HCT116 (cell line): ENCODE results near the gene LMTK3. TPM values are rescaled to one million over a fixed set of nuclear protein-coding genes. Genes with fewer than 3 reads are reported as not detected.

ENCODE experiments used
- ATAC-seq: fragments of 200-7000 bp; cut with Tn5 transposase; 2 replicates; pipeline ENCODE4 v1.9.1; 2020; ENCODE audit warnings: mild to moderate bottlenecking, moderate library complexity
- BruUV-seq: library from RNA; stranded (reverse); fragments of 400-500 nt; replicated peaks from 2 replicates; lab custom pipeline; 2021; lab: Mats Ljungman, UMichigan
- CTCF ChIA-PET: fragments of 300-600 bp; sonication (Branson Sonifier 250); formaldehyde crosslinking; loops from one replicate; lab custom pipeline; 2021; ENCODE audit warnings: antibody characterized with exemption; lab: Charles Lee
- POLR2A ChIA-PET: fragments of 300-600, 350-600 bp; sonication (Branson Sonifier 250); formaldehyde crosslinking; loops from one replicate; lab custom pipeline; 2021; ENCODE audit warnings: antibody characterized with exemption; lab: Charles Lee
- RAD21 ChIA-PET, 2 experiments: fragments of 300-600 bp; sonication (Branson Sonifier 250); formaldehyde crosslinking; loops; one replicate each; lab custom pipeline; 2023; ENCODE audit warnings: low total read pairs in 2 of 2; ENCODE audit not compliant: uncharacterized antibody in 2 of 2, unreplicated experiment in 2 of 2, low non-redundant PET in 1 of 2; lab: Charles Lee
- DNase-seq: peaks from one replicate; pipeline ENCODE4 v3.0.0-alpha.2; 2010; ENCODE audit warnings: low read depth, low spot score
- H2AFZ ChIP-seq: fragments of 200-600 bp; shearing (Covaris generic), sonication (generic); 2 replicates; pipeline ENCODE4 v1.6.1; 2017; ENCODE audit warnings: low read depth, mixed run types, mixed read lengths, antibody characterized with exemption, low read length; ENCODE audit not compliant: poor library complexity, severe bottlenecking
- H3K27ac ChIP-seq: 2 replicates; pipeline ENCODE4 v1.5.1; 2012; ENCODE audit warnings: low read depth, low read length
- H3K27me3 ChIP-seq: fragments of 200-600 bp; sonication (generic); 2 replicates; pipeline ENCODE4 v1.6.1; 2016; ENCODE audit warnings: mixed run types, low read length, mixed read lengths; ENCODE audit not compliant: insufficient read depth
- H3K36me3 ChIP-seq, 2 experiments: fragments of 200-500 bp in 1 of 2; fragments of 200-600 bp in 1 of 2; sonication (Bioruptor generic) in 1 of 2; sonication (generic) in 1 of 2; 2 replicates each; pipeline versions ENCODE4 v1.5.1 to v1.6.1; 2014 to 2016; ENCODE audit warnings: low read length in 2 of 2, inconsistent platforms in 1 of 2, mixed read lengths in 1 of 2, mixed run types in 1 of 2; ENCODE audit not compliant: insufficient read depth in 2 of 2, control insufficient read depth in 1 of 2
- H3K4me1 ChIP-seq, 2 experiments: fragments of 200-600 bp in 1 of 2; sonication (generic) in 1 of 2; 2 replicates each; pipeline versions ENCODE4 v1.5.1 to v1.6.1; 2012 to 2017; ENCODE audit warnings: low read length in 2 of 2, inconsistent platforms in 1 of 2, mild to moderate bottlenecking in 1 of 2, mixed read lengths in 1 of 2, mixed run types in 1 of 2, moderate library complexity in 1 of 2; ENCODE audit not compliant: insufficient read depth in 2 of 2, control insufficient read depth in 1 of 2
- H3K4me2 ChIP-seq: fragments of 200-600 bp; sonication (generic); 2 replicates; pipeline ENCODE4 v1.6.1; 2017; ENCODE audit warnings: mixed run types, low read length, mixed read lengths
- H3K4me3 ChIP-seq, 2 experiments: fragments of 200-600 bp in 1 of 2; sonication (generic) in 1 of 2; replicated peaks in 1 of 2; 2 replicates each; pipeline ENCODE4 v1.5.1; 2011 to 2016; ENCODE audit warnings: low read length in 2 of 2, control low read depth in 1 of 2, low read depth in 1 of 2, mild to moderate bottlenecking in 1 of 2, mixed read lengths in 1 of 2, mixed run types in 1 of 2
- H3K79me2 ChIP-seq: fragments of 200-600 bp; sonication (generic); 2 replicates; pipeline ENCODE4 v1.6.1; 2017; ENCODE audit warnings: mild to moderate bottlenecking, mixed run types, low read length, moderate library complexity, mixed read lengths; ENCODE audit not compliant: insufficient read depth
- H3K9ac ChIP-seq: fragments of 200-600 bp; sonication (generic); 2 replicates; pipeline ENCODE4 v1.6.1; 2016; ENCODE audit warnings: low read length, mixed read lengths
- H3K9me2 ChIP-seq: fragments of 200-600 bp; sonication (generic), shearing (Covaris generic); 2 replicates; pipeline ENCODE4 v1.6.1; 2017; ENCODE audit warnings: mixed run types, mild to moderate bottlenecking, moderate library complexity; ENCODE audit not compliant: insufficient read depth
- H3K9me3 ChIP-seq, 2 experiments: fragments of 200-500 bp in 1 of 2; fragments of 200-600 bp in 1 of 2; sonication (Bioruptor generic) in 1 of 2; sonication (generic) in 1 of 2; 2 replicates each; pipeline ENCODE4 v1.6.1; 2014 to 2017; ENCODE audit warnings: low read length in 2 of 2, mixed read lengths in 2 of 2, inconsistent platforms in 1 of 2, low read depth in 1 of 2, mild to moderate bottlenecking in 1 of 2, mixed run types in 1 of 2, moderate library complexity in 1 of 2; ENCODE audit not compliant: control insufficient read depth in 1 of 2, insufficient read depth in 1 of 2
- H4K20me1 ChIP-seq: fragments of 200-600 bp; sonication (generic), shearing (Covaris generic); 2 replicates; pipeline ENCODE4 v1.6.1; 2017; ENCODE audit warnings: mixed run types, mild to moderate bottlenecking, moderate library complexity; ENCODE audit not compliant: insufficient read depth
- ATF3 ChIP-seq: IDR thresholded peaks from 2 replicates; pipeline ENCODE4 v1.6.1; 2012
- CBX3 ChIP-seq: IDR thresholded peaks from 2 replicates; pipeline ENCODE4 v1.6.1; 2012; ENCODE audit warnings: low read depth
- CEBPB ChIP-seq: IDR thresholded peaks from 2 replicates; pipeline ENCODE4 v1.6.1; 2012; ENCODE audit warnings: low read depth
- EZH2phosphoT487 ChIP-seq: fragments of 200-600 bp; IDR thresholded peaks from 2 replicates; pipeline ENCODE4 v1.6.1; 2018; ENCODE audit warnings: antibody characterized with exemption, borderline replicate concordance
- JUND ChIP-seq: IDR thresholded peaks from 2 replicates; pipeline ENCODE4 v1.6.1; 2012
- RAD21 ChIP-seq: IDR thresholded peaks from 2 replicates; pipeline ENCODE4 v1.6.1; 2012; ENCODE audit warnings: low read depth, mild to moderate bottlenecking
- REST ChIP-seq: IDR thresholded peaks from 2 replicates; pipeline ENCODE4 v1.6.1; 2012; ENCODE audit warnings: low read depth
- SP1 ChIP-seq: IDR thresholded peaks from 2 replicates; pipeline ENCODE4 v1.6.1; 2012; ENCODE audit warnings: low read depth
- SRF ChIP-seq: IDR thresholded peaks from 2 replicates; pipeline ENCODE4 v1.6.1; 2012; ENCODE audit warnings: low read depth
- ZBTB33 ChIP-seq: IDR thresholded peaks from 2 replicates; pipeline ENCODE4 v1.6.1; 2011; ENCODE audit warnings: mild to moderate bottlenecking, low read length, moderate library complexity; ENCODE audit not compliant: insufficient replicate concordance; ENCODE audit errors: extremely low read depth
- ZFX ChIP-seq: fragments of 450-650 bp; IDR thresholded peaks from 2 replicates; pipeline ENCODE4 v1.6.1; 2017
- intact Hi-C: fragments of 100-400 bp; cut with micrococcal nuclease; formaldehyde crosslinking; loops from 2 replicates; pipeline ENCODE4 v1.10.0; 2022
- total RNA-seq: library from RNA; stranded (reverse); gene quantifications from one replicate; pipeline ENCODE4 v1.2.1, GENCODE V29; 2021; ENCODE audit not compliant: unreplicated experiment

The LMTK3 gene
- total RNA-seq, 1 experiment from 2014 or later = 19.9 TPM

GRCh38 chr19:48473161-48473966, 38.3 kb downstream of the LMTK3 start:
- intact Hi-C loops = no loop called here
- RAD21 ChIA-PET = no interaction called here

More at GRCh38 chr19:48473161-48473966, 38.3 kb downstream of the LMTK3 start:
- Histone ChIP-seq H3K9me2 (no peaks in the 10 kb centered on the region), H3K36me3 (peaks cover 32 to 55% of the 10 kb centered on the region in 2 experiments), H3K4me3 (no peak overlapping the region), H2AFZ (no peak overlapping the region), H3K79me2 (peaks cover 18% of the 10 kb centered on the region), H3K9me3 (no peaks in the 10 kb centered on the region), H4K20me1 (no peaks in the 10 kb centered on the region), H3K4me2 (no peak overlapping the region), H3K4me1 (peaks cover 5 to 11% of the 10 kb centered on the region in 2 experiments; a peak in 3 of 4 replicates), H3K27me3 (no peaks in the 10 kb centered on the region), H3K9ac (no peak overlapping the region), H3K27ac (no peak overlapping the region)
- ChIA-PET POLR2A (no interaction called here), CTCF (no interaction called here)
- no peak for ATAC-seq
- TF ChIP-seq ATF3 (no peak), EZH2phosphoT487 (no peak), JUND (no peak), ZFX (no peak), RAD21 (no peak), CEBPB (no peak), REST (no peak), SP1 (no peak), CBX3 (no peak), ZBTB33 (no peak), SRF (no peak)
- no TSS peak for BruUV-seq
- no peak for DNase-seq
